GM13977 (cell line): ENCODE data around the gene CYLD.

Experiments
- DNase-seq: peaks from one replicate; pipeline ENCODE4 v3.0.0; 2012; ENCODE audit warnings: low spot score
- in situ Hi-C: fragments of 300-500 bp; cut with MboI; formaldehyde crosslinking; loops from one replicate; pipeline ENCODE4 v1.12.0; 2022; ENCODE audit warnings: low sequenced_read_pairs, low pct_unique_long_range_greater_than_20kb, mixed read lengths, inconsistent platforms; ENCODE audit not compliant: unreplicated experiment
- TF ChIP-seq, protein P1 (sequence below): IDR thresholded peaks from 2 replicates; pipeline ENCODE4 v1.5.1; 2012; ENCODE audit warnings: mild to moderate bottlenecking, control low read depth; ENCODE audit not compliant: insufficient read depth; ENCODE audit errors: extremely low read depth, missing control alignments

The CYLD gene

DNA sequence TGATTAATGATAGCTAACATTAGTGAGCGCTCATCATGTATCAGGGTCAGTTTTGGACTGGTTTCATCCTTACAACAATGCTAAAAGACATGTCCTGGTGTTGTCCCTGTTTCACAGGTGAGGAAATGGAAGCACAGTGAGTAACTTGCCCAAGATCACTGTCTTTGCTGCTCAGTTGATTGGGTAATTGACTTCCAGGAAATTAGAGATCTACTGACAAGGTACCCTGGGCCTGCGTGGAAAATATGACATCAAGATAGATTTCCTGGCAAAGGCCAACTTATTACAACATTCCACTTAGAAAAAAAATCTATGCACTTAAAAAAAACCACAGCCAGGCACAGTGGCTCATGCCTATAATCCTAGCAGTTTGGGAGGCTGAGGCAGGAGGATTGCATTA, 96.3 kb downstream of the CYLD start:
- TF ChIP-seq, protein P1, sequence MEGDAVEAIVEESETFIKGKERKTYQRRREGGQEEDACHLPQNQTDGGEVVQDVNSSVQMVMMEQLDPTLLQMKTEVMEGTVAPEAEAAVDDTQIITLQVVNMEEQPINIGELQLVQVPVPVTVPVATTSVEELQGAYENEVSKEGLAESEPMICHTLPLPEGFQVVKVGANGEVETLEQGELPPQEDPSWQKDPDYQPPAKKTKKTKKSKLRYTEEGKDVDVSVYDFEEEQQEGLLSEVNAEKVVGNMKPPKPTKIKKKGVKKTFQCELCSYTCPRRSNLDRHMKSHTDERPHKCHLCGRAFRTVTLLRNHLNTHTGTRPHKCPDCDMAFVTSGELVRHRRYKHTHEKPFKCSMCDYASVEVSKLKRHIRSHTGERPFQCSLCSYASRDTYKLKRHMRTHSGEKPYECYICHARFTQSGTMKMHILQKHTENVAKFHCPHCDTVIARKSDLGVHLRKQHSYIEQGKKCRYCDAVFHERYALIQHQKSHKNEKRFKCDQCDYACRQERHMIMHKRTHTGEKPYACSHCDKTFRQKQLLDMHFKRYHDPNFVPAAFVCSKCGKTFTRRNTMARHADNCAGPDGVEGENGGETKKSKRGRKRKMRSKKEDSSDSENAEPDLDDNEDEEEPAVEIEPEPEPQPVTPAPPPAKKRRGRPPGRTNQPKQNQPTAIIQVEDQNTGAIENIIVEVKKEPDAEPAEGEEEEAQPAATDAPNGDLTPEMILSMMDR = no peak
- in situ Hi-C loops = no loop called here
- no peak for DNase-seq

DNA sequence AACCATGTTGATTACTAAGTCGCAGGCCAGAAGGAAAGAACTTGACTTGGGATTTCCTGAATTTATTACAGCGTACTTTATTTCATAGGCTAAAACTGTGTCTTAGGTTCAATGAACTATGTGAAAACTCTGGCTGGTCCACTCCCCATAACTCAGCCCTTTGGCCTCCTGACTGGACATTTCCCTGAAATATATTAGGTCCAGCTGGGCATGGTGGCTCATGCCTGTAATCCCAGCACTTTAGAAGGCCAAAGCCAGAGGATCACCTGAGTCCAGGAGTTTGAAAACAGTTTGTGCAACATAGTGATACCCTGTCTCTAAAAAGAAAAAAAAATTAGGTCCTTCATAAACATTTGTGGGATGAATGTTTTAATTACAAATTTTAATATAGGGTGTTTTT, 97.0 kb downstream of the CYLD start:
- in situ Hi-C loops = no loop called here
- TF ChIP-seq, protein P1 = no peak
- DNase-seq = no peak

DNA sequence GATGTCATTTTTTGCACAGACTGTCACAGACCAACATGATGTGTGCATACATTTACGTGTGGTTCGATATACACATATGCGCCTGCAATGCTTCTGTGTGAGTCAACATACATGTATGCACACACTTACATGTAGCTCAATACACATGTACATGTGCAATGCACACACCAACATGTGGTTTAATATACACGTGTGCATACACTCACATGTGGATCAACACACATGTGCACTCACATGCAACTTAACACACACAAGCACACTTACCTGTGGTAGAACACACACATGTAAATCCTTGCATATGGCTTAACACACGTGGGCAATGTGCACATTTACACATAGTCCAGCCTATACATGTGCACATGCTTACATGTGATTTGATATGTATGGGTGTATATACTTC, 97.5 kb downstream of the CYLD start:
- TF ChIP-seq, protein P1 = no peak
- no peak for DNase-seq
- in situ Hi-C loops = no loop called here

DNA sequence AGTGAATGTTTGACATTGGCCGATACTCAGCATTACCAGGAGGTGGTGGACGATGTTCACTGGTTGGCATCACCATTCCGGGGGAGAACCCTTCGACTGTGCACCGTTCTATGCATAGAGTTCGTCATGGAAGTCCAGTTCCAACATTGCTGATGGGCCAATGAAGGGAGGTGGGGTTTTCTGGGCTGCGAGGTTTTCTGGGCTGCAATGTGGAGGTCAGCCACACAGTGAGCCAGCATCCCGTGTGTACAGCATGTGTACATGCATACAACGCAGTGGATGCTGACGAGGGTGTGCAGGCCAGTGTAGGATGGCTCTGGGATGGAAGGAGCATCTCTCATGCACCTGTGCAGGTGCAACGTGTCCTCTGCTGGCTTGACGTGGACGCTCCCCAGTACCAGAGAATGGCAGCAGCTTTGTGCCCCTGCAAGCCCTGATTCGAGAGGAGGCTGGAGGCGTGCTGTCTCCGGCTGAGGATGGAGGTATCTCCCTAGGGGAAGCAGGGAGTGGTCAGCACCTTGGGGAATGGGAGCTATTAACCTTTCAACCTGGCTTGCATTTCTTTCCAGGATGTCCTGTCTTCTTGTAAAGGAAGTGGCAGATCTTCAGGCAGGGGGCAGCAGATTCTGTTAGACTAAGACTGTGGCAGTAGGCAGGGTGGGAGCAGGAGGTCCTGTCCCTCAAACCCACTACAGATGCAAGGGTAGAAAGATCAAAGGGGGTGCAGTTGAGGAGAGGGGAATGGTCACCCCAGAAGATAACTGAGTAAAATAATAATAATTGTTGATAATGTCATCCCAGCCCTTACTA, 98.2 kb downstream of the CYLD start:
- TF ChIP-seq, protein P1 = peak; percentile 5
- in situ Hi-C loops = no loop called here
- DNase-seq = no peak

DNA sequence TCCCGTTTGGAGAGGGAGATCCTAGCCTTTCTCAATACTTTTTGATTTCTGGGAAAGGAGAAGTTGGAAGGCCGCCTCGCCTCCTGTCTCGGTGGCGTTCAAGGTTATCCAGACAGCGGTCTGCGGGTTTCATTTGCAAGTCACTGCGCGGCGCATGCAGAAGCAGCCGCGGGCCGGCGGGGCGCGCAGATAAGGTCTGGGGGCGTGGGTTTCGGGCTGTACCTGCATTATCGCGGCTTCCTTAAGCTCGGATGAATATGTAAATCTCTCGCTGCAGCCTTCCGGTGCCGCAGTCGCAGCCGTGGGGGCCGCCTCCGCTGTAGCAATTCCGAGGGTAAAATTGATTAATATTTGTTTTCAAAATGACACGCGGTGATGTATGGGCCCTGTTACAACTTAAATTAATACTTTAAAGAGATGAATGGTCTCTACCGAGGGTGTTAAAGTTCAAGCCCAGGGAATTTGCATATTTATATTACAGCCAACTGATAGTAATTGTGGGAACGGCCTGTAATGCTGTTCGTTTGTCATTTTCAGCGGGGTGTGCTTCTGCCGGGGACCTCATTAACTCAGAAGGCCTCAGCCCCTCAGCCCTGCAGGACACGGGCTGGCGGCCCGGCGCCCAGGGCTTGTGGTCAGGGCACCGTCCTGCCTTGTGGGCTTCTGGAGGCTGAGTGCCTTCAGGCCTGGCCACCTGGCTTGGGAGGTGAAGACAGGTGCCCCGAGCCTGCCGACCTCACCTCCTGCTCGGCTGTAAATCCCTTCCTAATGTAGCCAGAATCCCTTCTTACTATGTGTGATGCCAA, 99.4 kb downstream of the CYLD start:
- in situ Hi-C loops = no loop called here
- peak; percentile 58 for DNase-seq

DNA sequence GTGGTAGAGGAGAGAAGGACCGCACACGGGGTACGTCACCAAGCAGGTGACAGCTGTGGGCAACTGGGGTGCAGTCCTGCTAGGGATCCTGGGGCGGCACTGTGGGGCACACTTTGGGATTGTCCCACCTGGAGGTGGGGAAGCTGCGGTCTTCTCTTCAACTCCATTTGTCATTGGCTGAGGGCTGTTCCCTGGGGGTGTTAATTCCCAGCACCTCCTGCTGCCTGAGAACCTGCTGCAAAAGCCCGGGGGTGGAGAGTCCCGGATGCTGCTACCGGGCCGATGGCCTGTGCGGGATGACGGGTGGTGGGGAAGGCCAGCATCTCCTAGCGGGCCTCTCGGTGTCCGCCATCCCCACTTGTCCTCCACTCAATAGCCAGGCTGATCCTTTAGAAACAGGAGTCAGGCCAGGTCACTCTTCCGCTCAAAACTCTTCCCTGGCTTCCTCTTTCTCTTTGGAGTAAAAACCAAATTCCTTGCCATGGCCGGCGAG, 100.2 kb downstream of the CYLD start:
- TF ChIP-seq, protein P1 = no peak
- in situ Hi-C loops = no loop called here
- no peak for DNase-seq

More for the DNA sequence above, 99.4 kb downstream of the CYLD start:
- TF ChIP-seq, protein P1 = no peak
